Thyroid gland (tissue), 4 donors: ENCODE results near the gene ACIN1. TPM values are rescaled to one million over a fixed set of nuclear protein-coding genes. Genes with fewer than 3 reads are reported as not detected.
A peak's percentile ranks its signal among the peaks of the same experiment; 100 is the strongest.

Source experiments
- DNase-seq, 2 donors: peaks; one replicate each; pipeline ENCODE4 v3.0.0-alpha.2; 2019
- H3K27ac ChIP-seq, 3 donors: fragments of 200-600 bp; sonication (generic); 1 replicate in 2 of 3; 2 replicates in 1 of 3; pipeline ENCODE4 v1.5.1; 2016 to 2019; ENCODE audit warnings: mild to moderate bottlenecking in 1 of 3, moderate library complexity in 1 of 3
- H3K27me3 ChIP-seq: fragments of 200-600 bp; sonication (generic); one replicate; pipeline ENCODE4 v1.5.1; 2019
- H3K36me3 ChIP-seq, 2 donors: fragments of 200-600 bp; sonication (generic); one replicate each; pipeline ENCODE4 v1.5.1; 2016 to 2019
- H3K4me1 ChIP-seq, 2 donors: fragments of 200-600 bp; sonication (generic); one replicate each; pipeline ENCODE4 v1.5.1; 2017 to 2019
- H3K4me3 ChIP-seq, 3 donors: fragments of 200-600 bp; sonication (generic); replicated peaks in 1 of 3; 1 replicate in 2 of 3; 2 replicates in 1 of 3; pipeline ENCODE4 v1.5.1; 2016; ENCODE audit warnings: mild to moderate bottlenecking in 1 of 3
- H3K9me3 ChIP-seq: fragments of 200-600 bp; sonication (generic); one replicate; pipeline ENCODE4 v1.5.1; 2017
- POLR2A ChIP-seq, 2 donors: fragments of 450-650 bp; IDR thresholded peaks; one replicate each; pipeline ENCODE4 v1.6.1; 2017; ENCODE audit warnings: antibody characterized with exemption in 2 of 2, mild to moderate bottlenecking in 2 of 2, moderate library complexity in 1 of 2
- WGBS, 2 donors: methylation state at CpG; one replicate each; pipeline ENCODE4 v1.1.5; 2017; 5-methylcytosine and 5-hydroxymethylcytosine counted together
- intact Hi-C: fragments of 100-400 bp; cut with DNase I; formaldehyde crosslinking; loops from one replicate; pipeline ENCODE4 v1.15.1; 2023
- total RNA-seq, 4 donors: library from RNA; depleted of rRNA; stranded (reverse); fragments of >200 nt; gene quantifications; one replicate each; pipeline ENCODE4 v1.2.3, GENCODE V29; 2016
- TF ChIP-seq, protein P1 (sequence below), 6 experiments: fragments of 200-600 bp in 3 of 6; fragments of 450-650 bp in 3 of 6; sonication (generic) in 3 of 6; IDR thresholded peaks; one replicate each; pipeline ENCODE4 v1.5.1; 2016 to 2019; ENCODE audit warnings: antibody characterized with exemption in 6 of 6, mild to moderate bottlenecking in 2 of 6, inconsistent platforms in 1 of 6, moderate library complexity in 1 of 6

ACIN1 gene
- total RNA-seq, 4 donors from 2014 or later, result 143 to 195 (median 152) TPM

DNA sequence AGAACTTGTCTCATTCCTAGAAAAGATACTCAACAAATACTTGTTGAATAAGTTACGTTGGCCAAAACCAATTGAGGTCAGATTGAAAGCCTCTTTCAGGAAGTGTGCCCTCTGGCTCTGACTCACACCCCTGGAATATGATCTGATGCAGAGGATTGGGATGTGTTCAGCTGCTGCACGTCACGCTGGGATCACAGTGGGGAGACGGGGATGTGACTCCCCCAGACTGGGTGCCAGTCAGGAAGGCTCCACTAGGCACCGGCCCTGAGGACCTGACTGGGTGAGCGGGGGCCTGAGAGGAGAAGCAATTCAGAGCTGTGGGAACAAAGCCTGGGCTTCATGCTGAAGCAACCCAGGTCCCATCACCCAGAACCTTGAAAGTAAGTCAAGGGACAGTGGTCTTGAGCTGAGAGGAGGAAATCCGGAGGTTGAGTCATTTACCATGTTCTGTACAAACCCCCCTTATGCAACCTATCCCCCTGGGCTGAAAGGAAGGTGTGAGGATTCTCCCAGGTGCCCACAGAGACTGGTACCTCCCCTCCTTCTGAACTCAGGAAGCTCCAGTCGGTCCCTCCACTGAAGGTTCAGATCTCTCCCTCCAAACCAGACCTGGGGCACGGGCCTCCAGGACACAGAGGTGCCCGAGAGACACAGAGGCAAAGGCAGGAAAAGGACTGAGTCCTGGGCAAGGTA lies 20.2 kb upstream of the ACIN1 start:
- no peaks in the 10 kb centered on the region for H3K9me3 ChIP-seq
- intact Hi-C loops, result loop anchor here (10.0 kb wide), 1 partner anchor 270 kb away; no protein-coding TSS in a partner anchor
- H3K27ac ChIP-seq, result peak overlapping the region in 1 of 3 donors; percentile 52
- no peak overlapping the region for H3K4me3 ChIP-seq
- no peaks in the 10 kb centered on the region for H3K27me3 ChIP-seq
- 77 to 83% methylated on average over 9 to 10 of the region's 10 CpGs for whole genome bisulfite sequencing, 2 donors
- peaks cover 6 to 30% of the 10 kb centered on the region in 2 donors for H3K4me1 ChIP-seq
- no peak for TF ChIP-seq POLR2A (IDR thresholded peaks at IDR 0.05)
- TF ChIP-seq, protein P1, sequence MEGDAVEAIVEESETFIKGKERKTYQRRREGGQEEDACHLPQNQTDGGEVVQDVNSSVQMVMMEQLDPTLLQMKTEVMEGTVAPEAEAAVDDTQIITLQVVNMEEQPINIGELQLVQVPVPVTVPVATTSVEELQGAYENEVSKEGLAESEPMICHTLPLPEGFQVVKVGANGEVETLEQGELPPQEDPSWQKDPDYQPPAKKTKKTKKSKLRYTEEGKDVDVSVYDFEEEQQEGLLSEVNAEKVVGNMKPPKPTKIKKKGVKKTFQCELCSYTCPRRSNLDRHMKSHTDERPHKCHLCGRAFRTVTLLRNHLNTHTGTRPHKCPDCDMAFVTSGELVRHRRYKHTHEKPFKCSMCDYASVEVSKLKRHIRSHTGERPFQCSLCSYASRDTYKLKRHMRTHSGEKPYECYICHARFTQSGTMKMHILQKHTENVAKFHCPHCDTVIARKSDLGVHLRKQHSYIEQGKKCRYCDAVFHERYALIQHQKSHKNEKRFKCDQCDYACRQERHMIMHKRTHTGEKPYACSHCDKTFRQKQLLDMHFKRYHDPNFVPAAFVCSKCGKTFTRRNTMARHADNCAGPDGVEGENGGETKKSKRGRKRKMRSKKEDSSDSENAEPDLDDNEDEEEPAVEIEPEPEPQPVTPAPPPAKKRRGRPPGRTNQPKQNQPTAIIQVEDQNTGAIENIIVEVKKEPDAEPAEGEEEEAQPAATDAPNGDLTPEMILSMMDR (IDR thresholded peaks at IDR 0.05), result no peak
- no peak for DNase-seq
- no peaks in the 10 kb centered on the region for H3K36me3 ChIP-seq

DNA sequence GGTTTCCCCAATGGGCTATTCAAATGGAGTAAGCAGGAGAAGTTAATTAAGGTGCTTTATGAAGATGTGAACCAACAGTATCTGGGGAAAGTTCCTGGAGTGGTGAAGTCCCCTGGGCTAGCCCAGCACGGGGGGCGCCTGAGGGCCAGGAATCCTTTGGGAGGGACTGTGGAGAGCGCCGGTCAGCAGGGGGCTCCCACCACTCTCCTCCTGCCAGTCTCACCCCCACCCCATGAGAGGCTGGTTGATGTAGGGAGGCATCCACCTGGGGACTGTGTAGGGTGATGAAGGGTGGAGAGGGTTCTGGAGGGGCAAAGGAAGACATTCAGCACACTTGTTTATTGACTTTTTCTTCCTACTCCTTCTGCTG lies 19.7 kb upstream of the ACIN1 start:
- intact Hi-C loops, result loop anchor here (5.0 to 10.0 kb wide), 2 partner anchors 47 to 270 kb away; no protein-coding TSS in a partner anchor

DNA sequence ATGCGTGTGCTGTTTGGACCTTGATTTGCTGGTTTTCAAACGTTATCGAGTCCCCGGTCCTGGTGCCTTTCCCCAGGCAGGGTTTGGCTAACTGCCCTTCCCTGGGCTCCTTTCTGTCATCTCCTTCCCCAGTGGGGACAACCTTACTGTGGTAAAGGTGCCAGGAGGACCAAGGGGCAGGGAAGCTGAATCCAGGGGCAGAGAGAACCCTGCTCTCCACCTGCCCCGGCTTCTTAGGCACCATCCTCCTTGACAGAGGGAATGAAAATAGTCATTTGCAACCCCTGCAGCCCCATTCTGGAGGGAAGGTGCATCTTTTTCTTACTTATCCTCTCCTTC lies 19.2 kb upstream of the ACIN1 start:
- intact Hi-C loops, result loop anchor here (5.0 to 10.0 kb wide), 2 partner anchors 47 to 271 kb away; no protein-coding TSS in a partner anchor
- TF ChIP-seq POLR2A (IDR thresholded peaks at IDR 0.05), result no peak
- TF ChIP-seq, protein P1 (IDR thresholded peaks at IDR 0.05), result no peak
- Histone ChIP-seq H3K36me3 (no peaks in the 10 kb centered on the region), H3K27me3 (no peaks in the 10 kb centered on the region), H3K4me1 (peaks cover 6 to 30% of the 10 kb centered on the region in 2 donors), H3K27ac (peak overlapping the region in 2 of 3 donors; percentile 28 to 52), H3K9me3 (no peaks in the 10 kb centered on the region), H3K4me3 (no peak overlapping the region)
- no peak for DNase-seq
- 52 to 53% methylated on average over 5 of the region's 5 CpGs for WGBS, 2 donors

More for the DNA sequence above, 19.7 kb upstream of the ACIN1 start:
- 74 to 78% methylated on average over 4 of the region's 4 CpGs for WGBS, 2 donors
- Histone ChIP-seq H3K4me1 (peaks cover 6 to 30% of the 10 kb centered on the region in 2 donors), H3K27ac (peak overlapping the region in 1 of 3 donors; percentile 52), H3K27me3 (no peaks in the 10 kb centered on the region), H3K9me3 (no peaks in the 10 kb centered on the region), H3K36me3 (no peaks in the 10 kb centered on the region), H3K4me3 (no peak overlapping the region)
- no peak for DNase-seq
- TF ChIP-seq, protein P1 (IDR thresholded peaks at IDR 0.05), result no peak
- no peak for TF ChIP-seq POLR2A (IDR thresholded peaks at IDR 0.05)

DNA sequence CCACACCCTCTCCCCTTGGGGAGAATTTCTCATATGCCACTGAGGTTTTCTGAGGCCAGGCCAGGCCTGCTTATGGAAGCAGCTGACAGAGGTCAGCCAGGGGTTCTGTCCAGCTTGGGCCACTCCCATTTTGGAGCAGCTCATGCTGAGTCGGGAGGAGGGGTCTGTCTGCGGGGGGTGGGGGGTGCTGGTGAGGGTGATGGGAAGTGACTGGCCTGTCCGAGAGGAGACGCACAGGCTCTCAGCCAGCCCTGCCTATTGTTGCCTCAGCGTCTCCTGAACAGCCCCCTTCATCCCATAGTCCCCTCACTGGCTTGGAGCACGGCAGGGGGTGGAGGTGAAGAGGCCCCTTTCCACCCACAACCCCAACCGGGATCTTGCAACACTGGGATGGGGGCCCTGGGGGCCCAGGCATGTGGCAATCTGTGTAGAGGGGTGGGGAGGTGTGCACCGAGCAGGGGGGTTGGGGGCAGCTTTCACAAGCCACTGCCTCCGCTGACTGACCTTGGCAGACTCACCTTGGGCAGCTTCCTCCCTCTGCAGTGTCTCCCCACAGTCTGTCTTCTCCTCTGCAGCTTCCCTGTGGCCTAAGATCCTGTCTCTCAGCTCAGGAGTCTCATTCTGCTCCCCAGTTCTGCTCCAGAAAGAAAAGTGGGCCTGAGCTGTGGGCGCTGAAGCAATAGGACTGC lies 18.6 kb upstream of the ACIN1 start:
- intact Hi-C loops, result loop anchor here (5.0 to 10.0 kb wide), 2 partner anchors 46 to 271 kb away; no protein-coding TSS in a partner anchor
- no peak for DNase-seq
- peak overlapping the region in 2 of 3 donors; percentile 28 to 52 for H3K27ac ChIP-seq

More for the DNA sequence above, 18.6 kb upstream of the ACIN1 start:
- no peaks in the 10 kb centered on the region for H3K9me3 ChIP-seq
- H3K4me3 ChIP-seq, result no peak overlapping the region
- H3K36me3 ChIP-seq, result no peaks in the 10 kb centered on the region
- TF ChIP-seq POLR2A (IDR thresholded peaks at IDR 0.05), result no peak
- TF ChIP-seq, protein P1 (IDR thresholded peaks at IDR 0.05), result no peak
- WGBS, 2 donors, result 27 to 42% methylated on average over 10 of the region's 10 CpGs
- H3K4me1 ChIP-seq, result peaks cover 6 to 30% of the 10 kb centered on the region in 2 donors
- no peaks in the 10 kb centered on the region for H3K27me3 ChIP-seq
